Measurements from ENCODE around the gene SLC12A7. TPM values are rescaled to one million over a fixed set of nuclear protein-coding genes. Genes with fewer than 3 reads are reported as not detected.

Gene SLC12A7
- total RNA-seq, 1 donor from 2014 or later = 4.9 TPM

GRCh38 chr5:1143670-1143951 lies 31.7 kb upstream of the SLC12A7 start:
- no peaks in the 10 kb centered on the region for H3K36me3 Mint-ChIP-seq (ENCODE audit: low read depth)
- no peaks in the 10 kb centered on the region for H3K9me3 Mint-ChIP-seq (ENCODE audit: low read depth)
- H3K4me1 Mint-ChIP-seq (ENCODE audit: low read depth) = no peaks in the 10 kb centered on the region
- no peak overlapping the region for H3K27ac Mint-ChIP-seq (ENCODE audit: unreplicated experiment)
- H3K27me3 Mint-ChIP-seq (ENCODE audit: low read depth) = peaks cover 33% of the 10 kb centered on the region
- TF ChIP-seq, protein P1, sequence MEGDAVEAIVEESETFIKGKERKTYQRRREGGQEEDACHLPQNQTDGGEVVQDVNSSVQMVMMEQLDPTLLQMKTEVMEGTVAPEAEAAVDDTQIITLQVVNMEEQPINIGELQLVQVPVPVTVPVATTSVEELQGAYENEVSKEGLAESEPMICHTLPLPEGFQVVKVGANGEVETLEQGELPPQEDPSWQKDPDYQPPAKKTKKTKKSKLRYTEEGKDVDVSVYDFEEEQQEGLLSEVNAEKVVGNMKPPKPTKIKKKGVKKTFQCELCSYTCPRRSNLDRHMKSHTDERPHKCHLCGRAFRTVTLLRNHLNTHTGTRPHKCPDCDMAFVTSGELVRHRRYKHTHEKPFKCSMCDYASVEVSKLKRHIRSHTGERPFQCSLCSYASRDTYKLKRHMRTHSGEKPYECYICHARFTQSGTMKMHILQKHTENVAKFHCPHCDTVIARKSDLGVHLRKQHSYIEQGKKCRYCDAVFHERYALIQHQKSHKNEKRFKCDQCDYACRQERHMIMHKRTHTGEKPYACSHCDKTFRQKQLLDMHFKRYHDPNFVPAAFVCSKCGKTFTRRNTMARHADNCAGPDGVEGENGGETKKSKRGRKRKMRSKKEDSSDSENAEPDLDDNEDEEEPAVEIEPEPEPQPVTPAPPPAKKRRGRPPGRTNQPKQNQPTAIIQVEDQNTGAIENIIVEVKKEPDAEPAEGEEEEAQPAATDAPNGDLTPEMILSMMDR (IDR thresholded peaks at IDR 0.05) = no peak
- no peak overlapping the region for H3K4me3 Mint-ChIP-seq (ENCODE audit: unreplicated experiment)
- DNase-seq (ENCODE audit: low spot score) = no peak

DNA sequence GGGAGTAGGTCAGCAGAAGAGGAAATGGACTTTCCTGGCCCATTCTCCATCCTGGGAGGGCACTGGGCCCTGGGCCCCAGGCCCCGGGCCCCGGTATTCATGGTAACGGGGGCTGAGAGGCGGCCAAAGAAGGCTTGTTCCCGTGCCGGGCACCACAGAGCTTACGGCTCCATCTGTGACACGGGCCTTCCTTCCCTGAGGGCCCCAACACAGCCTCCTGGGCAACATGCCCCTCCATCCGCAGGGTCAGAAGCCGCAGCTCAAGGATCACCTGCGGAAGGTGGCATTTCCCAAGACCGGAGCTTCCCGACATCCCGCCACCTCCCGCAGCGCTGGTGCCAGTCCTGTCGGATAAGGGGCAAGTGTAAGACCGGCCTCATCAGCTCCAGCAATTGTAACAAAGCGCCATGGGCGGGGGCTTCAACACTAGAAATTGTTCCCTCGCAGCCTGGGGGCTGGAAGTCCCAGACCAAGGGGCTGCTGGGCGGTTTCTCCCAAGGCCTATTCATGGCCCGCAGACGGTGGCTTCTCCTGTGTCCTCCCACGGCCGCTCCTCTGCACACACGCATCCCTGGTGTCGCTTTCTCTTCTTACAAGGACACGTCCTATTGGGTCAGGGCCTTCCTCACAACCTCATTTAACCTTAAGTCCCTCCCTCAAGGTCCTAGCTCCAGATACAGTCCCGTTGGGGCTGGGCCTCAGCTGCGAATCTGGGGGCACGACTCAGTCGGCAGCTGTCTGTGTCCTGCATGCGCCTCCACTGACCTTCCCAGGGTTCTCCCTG lies 31.2 kb upstream of the SLC12A7 start:
- peaks cover 37% of the 10 kb centered on the region for H3K27me3 Mint-ChIP-seq (ENCODE audit: low read depth)
- H3K27ac Mint-ChIP-seq (ENCODE audit: unreplicated experiment) = no peak overlapping the region
- no peaks in the 10 kb centered on the region for H3K9me3 Mint-ChIP-seq (ENCODE audit: low read depth)
- TF ChIP-seq, protein P1 (IDR thresholded peaks at IDR 0.05) = no peak
- H3K36me3 Mint-ChIP-seq (ENCODE audit: low read depth) = no peaks in the 10 kb centered on the region
- no peak overlapping the region for H3K4me3 Mint-ChIP-seq (ENCODE audit: unreplicated experiment)
- DNase-seq (ENCODE audit: low spot score) = no peak
- no peaks in the 10 kb centered on the region for H3K4me1 Mint-ChIP-seq (ENCODE audit: low read depth)

GRCh38 chr5:1141834-1142233 lies 30.0 kb upstream of the SLC12A7 start:
- TF ChIP-seq, protein P1 (IDR thresholded peaks at IDR 0.05) = no peak
- no peak overlapping the region for H3K4me3 Mint-ChIP-seq (ENCODE audit: unreplicated experiment)
- H3K9me3 Mint-ChIP-seq (ENCODE audit: low read depth) = no peaks in the 10 kb centered on the region
- no peak for DNase-seq (ENCODE audit: low spot score)
- no peak overlapping the region for H3K27ac Mint-ChIP-seq (ENCODE audit: unreplicated experiment)
- no peaks in the 10 kb centered on the region for H3K4me1 Mint-ChIP-seq (ENCODE audit: low read depth)
- H3K36me3 Mint-ChIP-seq (ENCODE audit: low read depth) = no peaks in the 10 kb centered on the region
- peaks cover 35% of the 10 kb centered on the region for H3K27me3 Mint-ChIP-seq (ENCODE audit: low read depth)

- no peaks in the 10 kb centered on the region for H3K36me3 Mint-ChIP-seq (ENCODE audit: low read depth)
- DNase-seq (ENCODE audit: low spot score) = no peak
- no peak overlapping the region for H3K27ac Mint-ChIP-seq (ENCODE audit: unreplicated experiment)
- H3K27me3 Mint-ChIP-seq (ENCODE audit: low read depth) = peaks cover 36% of the 10 kb centered on the region
- no peak overlapping the region for H3K4me3 Mint-ChIP-seq (ENCODE audit: unreplicated experiment)
- H3K9me3 Mint-ChIP-seq (ENCODE audit: low read depth) = no peaks in the 10 kb centered on the region
- H3K4me1 Mint-ChIP-seq (ENCODE audit: low read depth) = no peaks in the 10 kb centered on the region
- TF ChIP-seq, protein P1 (IDR thresholded peaks at IDR 0.05) = no peak
These were observed 28.9 kb upstream of the SLC12A7 start for GRCh38 chr5:1140818-1141189.

DNA sequence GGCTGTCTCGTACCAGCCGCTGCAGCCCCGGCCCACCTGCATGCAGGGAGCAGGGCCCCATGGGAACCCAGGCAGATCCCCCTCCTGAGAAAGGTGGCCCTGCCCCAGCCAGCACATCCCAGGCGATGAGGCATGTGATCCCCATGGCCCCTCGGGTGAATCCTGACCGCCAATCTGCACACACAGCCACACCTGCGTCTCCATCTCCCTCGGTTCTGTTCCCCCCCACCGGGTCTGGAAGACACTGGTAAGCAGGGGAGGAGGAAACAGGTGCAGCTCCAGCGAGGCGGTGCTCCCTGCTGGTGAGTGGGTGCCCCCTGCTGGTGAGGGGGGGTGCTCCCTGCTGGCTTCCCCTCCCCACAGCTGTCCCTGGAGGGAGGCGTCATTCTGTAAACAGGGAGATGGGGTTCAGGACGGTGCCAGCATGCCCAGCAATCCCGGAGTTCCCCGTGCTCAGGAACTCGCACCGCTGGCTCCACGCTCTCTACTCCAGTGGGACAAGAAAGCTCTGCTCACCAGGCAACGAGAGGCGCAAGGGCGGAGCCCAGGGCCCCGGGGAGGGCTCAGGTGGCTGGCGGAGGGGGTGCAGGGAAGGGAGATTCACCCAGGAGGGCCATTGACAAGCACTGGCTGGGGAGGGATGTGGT lies 28.4 kb upstream of the SLC12A7 start:
- Mint-ChIP-seq H3K4me3 (ENCODE audit: unreplicated experiment) (no peak overlapping the region), H3K4me1 (ENCODE audit: low read depth) (no peaks in the 10 kb centered on the region), H3K27me3 (ENCODE audit: low read depth) (peaks cover 35% of the 10 kb centered on the region), H3K9me3 (ENCODE audit: low read depth) (no peaks in the 10 kb centered on the region), H3K36me3 (ENCODE audit: low read depth) (no peaks in the 10 kb centered on the region), H3K27ac (ENCODE audit: unreplicated experiment) (no peak overlapping the region)
- TF ChIP-seq, protein P1 (IDR thresholded peaks at IDR 0.05) = peak; percentile 76
- DNase-seq (ENCODE audit: low spot score) = no peak

Data from chondrocyte (in vitro differentiated cells).